Measurements from ENCODE around the gene NEDD4L. TPM values are rescaled to one million over a fixed set of nuclear protein-coding genes. Genes with fewer than 3 reads are reported as not detected.

NEDD4L gene
- total and polyA plus RNA-seq, 2 experiments from 2014 or later: 36.2 to 72.3 TPM

- TF ChIP-seq ZNF462 (CRISPR knock-in tag; IDR thresholded peaks at IDR 0.05): no peak
- no peak for TF ChIP-seq NANOG (IDR thresholded peaks at IDR 0.05; ENCODE audit: borderline replicate concordance)
- TF ChIP-seq CREB1 (CRISPR knock-in tag; IDR thresholded peaks at IDR 0.05; ENCODE audit: low read depth): no peak
- no peak for TF ChIP-seq STAT1 (IDR thresholded peaks at IDR 0.05; ENCODE audit: unreplicated experiment)
- TF ChIP-seq EZH2 (IDR thresholded peaks at IDR 0.05; ENCODE audit: low read depth, unreplicated experiment): no peak
- TF ChIP-seq ZNF331 (CRISPR knock-in tag; IDR thresholded peaks at IDR 0.05; ENCODE audit: low read depth): no peak
- TF ChIP-seq POLR2AphosphoS5 (IDR thresholded peaks at IDR 0.05; ENCODE audit: low read depth): no peak
Observed at GRCh38 chr18:58064406-58064998, 20.5 kb downstream of the NEDD4L start (continued).

DNA sequence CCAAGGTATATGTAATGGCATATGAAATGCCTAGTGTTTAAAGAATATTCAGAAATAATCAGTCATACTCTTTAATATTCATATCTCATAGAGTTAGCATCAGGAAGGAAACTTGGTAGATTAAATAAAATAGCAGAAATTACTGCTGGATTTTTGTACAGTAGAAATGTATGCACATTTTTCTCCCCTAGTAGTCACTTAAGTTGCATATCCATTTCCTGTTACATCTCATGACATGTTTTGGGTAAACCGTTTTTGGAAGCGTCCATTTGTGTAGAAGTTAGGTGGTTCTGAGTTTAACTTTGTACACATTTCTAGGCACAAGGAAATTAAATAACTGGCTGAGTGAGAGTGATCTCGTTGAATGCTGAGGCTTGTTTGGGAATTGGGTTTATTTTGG is 21.9 kb downstream of the NEDD4L start:
- Histone ChIP-seq H3K27ac (ENCODE audit: low read depth) (no peak overlapping the region; the same call in 1 of the 2 replicates), H3K36me3 (ENCODE audit: insufficient read depth) (no peaks in the 10 kb centered on the region), H4K20me1 (replicated peaks; ENCODE audit: insufficient read depth) (peaks cover 10% of the 10 kb centered on the region), H3K4me3 (no peak overlapping the region), H3K79me2 (replicated peaks; ENCODE audit: insufficient read depth) (peaks cover 88% of the 10 kb centered on the region), H3K27me3 (ENCODE audit: insufficient read depth) (no peaks in the 10 kb centered on the region), H3K4me1 (ENCODE audit: insufficient read depth) (peaks cover 20% of the 10 kb centered on the region), H3F3A (replicated peaks; ENCODE audit: low read depth) (no peaks in the 10 kb centered on the region), H3K9me2 (ENCODE audit: insufficient read depth) (no peaks in the 10 kb centered on the region), H3K4me2 (no peak overlapping the region), H2AFZ (no peak overlapping the region)
- H3K4me3 Mint-ChIP-seq: no peak overlapping the region
- no peaks in the 10 kb centered on the region for H3K9me3 Mint-ChIP-seq
- peaks cover 22% of the 10 kb centered on the region for H3K4me1 Mint-ChIP-seq
- peaks cover 2% of the 10 kb centered on the region for H3K27me3 Mint-ChIP-seq (ENCODE audit: insufficient read depth, low read depth, poor library complexity)
- DNase-seq (ENCODE audit: low spot score): no peak
- no peaks in the 10 kb centered on the region for H3K36me3 Mint-ChIP-seq (ENCODE audit: low read depth)
- H3K27ac Mint-ChIP-seq: no peak overlapping the region
- ATAC-seq: no peak
- TF ChIP-seq NANOG (IDR thresholded peaks at IDR 0.05; ENCODE audit: borderline replicate concordance): no peak
- TF ChIP-seq, protein P1, sequence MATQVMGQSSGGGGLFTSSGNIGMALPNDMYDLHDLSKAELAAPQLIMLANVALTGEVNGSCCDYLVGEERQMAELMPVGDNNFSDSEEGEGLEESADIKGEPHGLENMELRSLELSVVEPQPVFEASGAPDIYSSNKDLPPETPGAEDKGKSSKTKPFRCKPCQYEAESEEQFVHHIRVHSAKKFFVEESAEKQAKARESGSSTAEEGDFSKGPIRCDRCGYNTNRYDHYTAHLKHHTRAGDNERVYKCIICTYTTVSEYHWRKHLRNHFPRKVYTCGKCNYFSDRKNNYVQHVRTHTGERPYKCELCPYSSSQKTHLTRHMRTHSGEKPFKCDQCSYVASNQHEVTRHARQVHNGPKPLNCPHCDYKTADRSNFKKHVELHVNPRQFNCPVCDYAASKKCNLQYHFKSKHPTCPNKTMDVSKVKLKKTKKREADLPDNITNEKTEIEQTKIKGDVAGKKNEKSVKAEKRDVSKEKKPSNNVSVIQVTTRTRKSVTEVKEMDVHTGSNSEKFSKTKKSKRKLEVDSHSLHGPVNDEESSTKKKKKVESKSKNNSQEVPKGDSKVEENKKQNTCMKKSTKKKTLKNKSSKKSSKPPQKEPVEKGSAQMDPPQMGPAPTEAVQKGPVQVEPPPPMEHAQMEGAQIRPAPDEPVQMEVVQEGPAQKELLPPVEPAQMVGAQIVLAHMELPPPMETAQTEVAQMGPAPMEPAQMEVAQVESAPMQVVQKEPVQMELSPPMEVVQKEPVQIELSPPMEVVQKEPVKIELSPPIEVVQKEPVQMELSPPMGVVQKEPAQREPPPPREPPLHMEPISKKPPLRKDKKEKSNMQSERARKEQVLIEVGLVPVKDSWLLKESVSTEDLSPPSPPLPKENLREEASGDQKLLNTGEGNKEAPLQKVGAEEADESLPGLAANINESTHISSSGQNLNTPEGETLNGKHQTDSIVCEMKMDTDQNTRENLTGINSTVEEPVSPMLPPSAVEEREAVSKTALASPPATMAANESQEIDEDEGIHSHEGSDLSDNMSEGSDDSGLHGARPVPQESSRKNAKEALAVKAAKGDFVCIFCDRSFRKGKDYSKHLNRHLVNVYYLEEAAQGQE (IDR thresholded peaks at IDR 0.05; ENCODE audit: unreplicated experiment): no peak
- no peak for TF ChIP-seq ZNF114 (CRISPR knock-in tag; IDR thresholded peaks at IDR 0.05)
